CD1c-positive myeloid dendritic cell (primary cell): Measurements from ENCODE around the gene TIGD4.

Experiments
- DNase-seq: peaks from one replicate; pipeline ENCODE4 v3.0.0-alpha.2; 2016; ENCODE audit errors: extremely low spot score

TIGD4 gene

GRCh38 chr4:152779513-152780266 lies at the start of gene TIGD4, which contains the start of gene ARFIP1:
TSS of gene TIGD4 (minus strand) at chr4:152779730. CDS start at chr4:152771004, 8,726 bp downstream.
TSS of gene ARFIP1 (plus strand) at chr4:152779954. CDS start at chr4:152829634, 49,680 bp downstream.
- DNase-seq = peak; percentile 97

- no peak for DNase-seq
These were observed 48.6 kb upstream of the TIGD4 start for GRCh38 chr4:152828122-152828521.

- DNase-seq = no peak
These were observed 45.8 kb upstream of the TIGD4 start for GRCh38 chr4:152825336-152825735.

GRCh38 chr4:152824561-152824960 lies 45.0 kb upstream of the TIGD4 start:
- no peak for DNase-seq

- no peak for DNase-seq
These were observed 42.8 kb upstream of the TIGD4 start for GRCh38 chr4:152822323-152822722.

- DNase-seq = no peak
These were observed 40.5 kb upstream of the TIGD4 start for GRCh38 chr4:152820073-152820472.

- no peak for DNase-seq
These were observed 39.6 kb upstream of the TIGD4 start for GRCh38 chr4:152819026-152819645.

- peak; percentile 6 for DNase-seq
These were observed 37.8 kb upstream of the TIGD4 start for GRCh38 chr4:152817331-152817730.

GRCh38 chr4:152815078-152815477 lies 35.5 kb upstream of the TIGD4 start:
- no peak for DNase-seq

- no peak for DNase-seq
These were observed 31.3 kb upstream of the TIGD4 start for GRCh38 chr4:152810715-152811287.

GRCh38 chr4:152808670-152809069 lies 29.1 kb upstream of the TIGD4 start:
- DNase-seq = no peak

- DNase-seq = no peak
These were observed 27.8 kb upstream of the TIGD4 start for GRCh38 chr4:152807294-152807829.

- no peak for DNase-seq
These were observed 27.1 kb upstream of the TIGD4 start for GRCh38 chr4:152806501-152807125.

GRCh38 chr4:152805818-152806217 lies 26.3 kb upstream of the TIGD4 start:
- DNase-seq = no peak

- DNase-seq = no peak
These were observed 25.6 kb upstream of the TIGD4 start for GRCh38 chr4:152805071-152805650.

- no peak for DNase-seq
These were observed 24.0 kb upstream of the TIGD4 start for GRCh38 chr4:152803541-152803940.

- no peak for DNase-seq
These were observed 16.4 kb upstream of the TIGD4 start for GRCh38 chr4:152795891-152796290.

- no peak for DNase-seq
These were observed 7.1 kb upstream of the TIGD4 start for GRCh38 chr4:152786627-152787026.

GRCh38 chr4:152785639-152786615 lies 6.4 kb upstream of the TIGD4 start:
- DNase-seq = peak; percentile 39

GRCh38 chr4:152784490-152785350 lies 5.2 kb upstream of the TIGD4 start:
- DNase-seq = no peak
